HEK293 (cell line): ENCODE results near the gene RGS11.
A peak's percentile ranks its signal among the peaks of the same experiment; 100 is the strongest.

Experiments
- CTCF ChIA-PET: fragments of 350-600 bp; formaldehyde crosslinking; extraction: SDS; loops from one replicate; lab custom pipeline; 2021; ENCODE audit warnings: antibody characterized with exemption; lab: Yijun Ruan, JAX
- POLR2A ChIA-PET: fragments of 300-600 bp; formaldehyde crosslinking; extraction: SDS; loops from one replicate; lab custom pipeline; 2020; ENCODE audit warnings: antibody characterized with exemption, inconsistent platforms; lab: Yijun Ruan, JAX
- H3K27ac ChIP-seq: fragments of 200-500 bp; sonication (Bioruptor generic); 2 replicates; pipeline ENCODE4 v1.5.1; 2014; ENCODE audit warnings: low read depth, low read length, control low read depth, inconsistent platforms; ENCODE audit errors: extremely low read depth
- H3K36me3 ChIP-seq, 2 experiments: fragments of 200-500 bp in 1 of 2; sonication (Bioruptor generic) in 1 of 2; 1 replicate in 1 of 2; 2 replicates in 1 of 2; pipeline ENCODE4 v1.5.1; 2014 to 2017; ENCODE audit warnings: inconsistent platforms in 2 of 2, low read length in 2 of 2; ENCODE audit not compliant: control insufficient read depth in 2 of 2, insufficient read depth in 1 of 2
- H3K4me1 ChIP-seq: fragments of 200-500 bp; sonication (Bioruptor generic); 2 replicates; pipeline ENCODE4 v1.5.1; 2014; ENCODE audit warnings: mild to moderate bottlenecking, low read length, inconsistent platforms; ENCODE audit not compliant: control insufficient read depth, insufficient read depth
- H3K4me3 ChIP-seq: 2 replicates; pipeline ENCODE4 v1.5.1; 2011; ENCODE audit warnings: low read depth, mild to moderate bottlenecking, control low read depth, low read length, moderate library complexity
- H3K9me3 ChIP-seq: fragments of 200-500 bp; sonication (Bioruptor generic); 2 replicates; pipeline ENCODE4 v1.5.1; 2014; ENCODE audit warnings: low read depth, low read length, inconsistent platforms; ENCODE audit not compliant: control insufficient read depth, insufficient read depth
- GLIS2 ChIP-seq: fragments of 450-650 bp; formaldehyde crosslinking; IDR thresholded peaks from 2 replicates; pipeline ENCODE4 v1.5.1; 2016; ENCODE audit warnings: missing biosample characterization, missing genetic modification characterization
- KLF1 ChIP-seq: fragments of 450-650 bp; formaldehyde crosslinking; IDR thresholded peaks from 2 replicates; pipeline ENCODE4 v1.5.1; 2016; ENCODE audit warnings: missing biosample characterization, missing genetic modification characterization
- KLF8 ChIP-seq: fragments of 450-650 bp; formaldehyde crosslinking; IDR thresholded peaks from 2 replicates; pipeline ENCODE4 v1.5.1; 2016; ENCODE audit warnings: missing biosample characterization, missing genetic modification characterization
- KLF9 ChIP-seq: fragments of 450-650 bp; formaldehyde crosslinking; IDR thresholded peaks from 2 replicates; pipeline ENCODE4 v1.5.1; 2016; ENCODE audit warnings: missing biosample characterization, missing genetic modification characterization, low read depth
- OSR2 ChIP-seq: fragments of 450-650 bp; formaldehyde crosslinking; IDR thresholded peaks from 2 replicates; pipeline ENCODE4 v1.5.1; 2016; ENCODE audit warnings: missing biosample characterization, missing genetic modification characterization
- ZIC2 ChIP-seq: fragments of 450-650 bp; formaldehyde crosslinking; IDR thresholded peaks from 2 replicates; pipeline ENCODE4 v1.5.1; 2016; ENCODE audit warnings: missing biosample characterization, missing genetic modification characterization
- ZNF114 ChIP-seq: fragments of 450-650 bp; formaldehyde crosslinking; IDR thresholded peaks from 2 replicates; pipeline ENCODE4 v1.5.0; 2017; ENCODE audit warnings: missing biosample characterization, missing genetic modification characterization
- ZNF155 ChIP-seq: fragments of 450-650 bp; formaldehyde crosslinking; IDR thresholded peaks from 2 replicates; pipeline ENCODE4 v1.5.1; 2016; ENCODE audit warnings: missing biosample characterization, missing genetic modification characterization
- ZNF266 ChIP-seq: fragments of 450-650 bp; formaldehyde crosslinking; IDR thresholded peaks from 2 replicates; pipeline ENCODE4 v1.5.1; 2016; ENCODE audit warnings: missing biosample characterization, missing genetic modification characterization, low read depth
- ZNF394 ChIP-seq: fragments of 450-650 bp; formaldehyde crosslinking; IDR thresholded peaks from 2 replicates; pipeline ENCODE4 v1.5.1; 2016; ENCODE audit warnings: missing biosample characterization, missing genetic modification characterization, mild to moderate bottlenecking, moderate library complexity, borderline replicate concordance
- ZNF629 ChIP-seq: fragments of 450-650 bp; formaldehyde crosslinking; IDR thresholded peaks from 2 replicates; pipeline ENCODE4 v1.5.1; 2017; ENCODE audit warnings: missing biosample characterization, missing genetic modification characterization
- TF ChIP-seq, protein P1 (sequence below): fragments of 450-650 bp; IDR thresholded peaks from 2 replicates; pipeline ENCODE4 v1.5.1; 2018; ENCODE audit warnings: missing biosample characterization, mild to moderate bottlenecking, missing genetic modification characterization
- TF ChIP-seq, protein P2 (sequence below): fragments of 450-650 bp; formaldehyde crosslinking; IDR thresholded peaks from 2 replicates; pipeline ENCODE4 v1.5.1; 2016; ENCODE audit warnings: missing biosample characterization, missing genetic modification characterization, low read depth

RGS11 gene

DNA sequence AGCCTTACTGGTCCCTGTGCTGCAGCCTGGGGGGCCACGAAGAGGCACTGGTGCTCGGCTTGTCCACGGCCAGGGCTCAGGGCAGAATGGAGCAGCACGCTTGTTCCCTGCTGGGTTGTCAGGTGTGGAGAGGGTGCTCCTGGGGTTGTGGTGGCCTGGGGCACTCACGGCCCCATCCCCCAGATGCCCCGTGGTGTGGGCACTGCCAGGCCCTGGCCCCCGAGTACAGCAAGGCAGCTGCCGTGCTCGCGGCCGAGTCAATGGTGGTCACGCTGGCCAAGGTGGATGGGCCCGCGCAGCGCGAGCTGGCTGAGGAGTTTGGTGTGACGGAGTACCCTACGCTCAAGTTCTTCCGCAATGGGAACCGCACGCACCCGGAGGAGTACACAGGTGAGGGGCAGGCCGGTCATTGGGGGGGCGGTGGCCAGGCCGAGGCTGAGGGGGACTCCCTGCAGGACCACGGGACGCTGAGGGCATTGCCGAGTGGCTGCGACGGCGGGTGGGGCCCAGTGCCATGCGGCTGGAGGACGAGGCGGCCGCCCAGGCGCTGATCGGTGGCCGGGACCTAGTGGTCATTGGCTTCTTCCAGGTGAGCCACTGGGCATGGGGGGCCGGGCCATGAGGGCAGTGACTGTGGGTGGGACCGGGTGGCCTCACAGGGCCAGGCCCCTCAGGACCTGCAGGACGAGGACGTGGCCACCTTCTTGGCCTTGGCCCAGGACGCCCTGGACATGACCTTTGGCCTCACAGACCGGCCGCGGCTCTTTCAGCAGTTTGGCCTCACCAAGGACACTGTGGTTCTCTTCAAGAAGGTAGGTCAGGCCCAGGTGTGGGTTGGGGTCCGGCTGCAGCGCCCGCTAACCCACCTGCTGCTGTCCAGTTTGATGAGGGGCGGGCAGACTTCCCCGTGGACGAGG, 8.7 kb upstream of the RGS11 start (continued):
- TF ChIP-seq, protein P1, sequence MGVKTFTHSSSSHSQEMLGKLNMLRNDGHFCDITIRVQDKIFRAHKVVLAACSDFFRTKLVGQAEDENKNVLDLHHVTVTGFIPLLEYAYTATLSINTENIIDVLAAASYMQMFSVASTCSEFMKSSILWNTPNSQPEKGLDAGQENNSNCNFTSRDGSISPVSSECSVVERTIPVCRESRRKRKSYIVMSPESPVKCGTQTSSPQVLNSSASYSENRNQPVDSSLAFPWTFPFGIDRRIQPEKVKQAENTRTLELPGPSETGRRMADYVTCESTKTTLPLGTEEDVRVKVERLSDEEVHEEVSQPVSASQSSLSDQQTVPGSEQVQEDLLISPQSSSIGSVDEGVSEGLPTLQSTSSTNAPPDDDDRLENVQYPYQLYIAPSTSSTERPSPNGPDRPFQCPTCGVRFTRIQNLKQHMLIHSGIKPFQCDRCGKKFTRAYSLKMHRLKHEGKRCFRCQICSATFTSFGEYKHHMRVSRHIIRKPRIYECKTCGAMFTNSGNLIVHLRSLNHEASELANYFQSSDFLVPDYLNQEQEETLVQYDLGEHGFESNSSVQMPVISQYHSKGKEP (tag by site-specific recombination) = no peak
- TF ChIP-seq KLF9 = no peak
- no peak for TF ChIP-seq ZNF266
- no peak for TF ChIP-seq ZNF629 (tag by site-specific recombination)
- no peak for TF ChIP-seq ZNF394
- TF ChIP-seq, protein P2, sequence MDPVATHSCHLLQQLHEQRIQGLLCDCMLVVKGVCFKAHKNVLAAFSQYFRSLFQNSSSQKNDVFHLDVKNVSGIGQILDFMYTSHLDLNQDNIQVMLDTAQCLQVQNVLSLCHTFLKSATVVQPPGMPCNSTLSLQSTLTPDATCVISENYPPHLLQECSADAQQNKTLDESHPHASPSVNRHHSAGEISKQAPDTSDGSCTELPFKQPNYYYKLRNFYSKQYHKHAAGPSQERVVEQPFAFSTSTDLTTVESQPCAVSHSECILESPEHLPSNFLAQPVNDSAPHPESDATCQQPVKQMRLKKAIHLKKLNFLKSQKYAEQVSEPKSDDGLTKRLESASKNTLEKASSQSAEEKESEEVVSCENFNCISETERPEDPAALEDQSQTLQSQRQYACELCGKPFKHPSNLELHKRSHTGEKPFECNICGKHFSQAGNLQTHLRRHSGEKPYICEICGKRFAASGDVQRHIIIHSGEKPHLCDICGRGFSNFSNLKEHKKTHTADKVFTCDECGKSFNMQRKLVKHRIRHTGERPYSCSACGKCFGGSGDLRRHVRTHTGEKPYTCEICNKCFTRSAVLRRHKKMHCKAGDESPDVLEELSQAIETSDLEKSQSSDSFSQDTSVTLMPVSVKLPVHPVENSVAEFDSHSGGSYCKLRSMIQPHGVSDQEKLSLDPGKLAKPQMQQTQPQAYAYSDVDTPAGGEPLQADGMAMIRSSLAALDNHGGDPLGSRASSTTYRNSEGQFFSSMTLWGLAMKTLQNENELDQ (tag by site-specific recombination) = no peak

DNA sequence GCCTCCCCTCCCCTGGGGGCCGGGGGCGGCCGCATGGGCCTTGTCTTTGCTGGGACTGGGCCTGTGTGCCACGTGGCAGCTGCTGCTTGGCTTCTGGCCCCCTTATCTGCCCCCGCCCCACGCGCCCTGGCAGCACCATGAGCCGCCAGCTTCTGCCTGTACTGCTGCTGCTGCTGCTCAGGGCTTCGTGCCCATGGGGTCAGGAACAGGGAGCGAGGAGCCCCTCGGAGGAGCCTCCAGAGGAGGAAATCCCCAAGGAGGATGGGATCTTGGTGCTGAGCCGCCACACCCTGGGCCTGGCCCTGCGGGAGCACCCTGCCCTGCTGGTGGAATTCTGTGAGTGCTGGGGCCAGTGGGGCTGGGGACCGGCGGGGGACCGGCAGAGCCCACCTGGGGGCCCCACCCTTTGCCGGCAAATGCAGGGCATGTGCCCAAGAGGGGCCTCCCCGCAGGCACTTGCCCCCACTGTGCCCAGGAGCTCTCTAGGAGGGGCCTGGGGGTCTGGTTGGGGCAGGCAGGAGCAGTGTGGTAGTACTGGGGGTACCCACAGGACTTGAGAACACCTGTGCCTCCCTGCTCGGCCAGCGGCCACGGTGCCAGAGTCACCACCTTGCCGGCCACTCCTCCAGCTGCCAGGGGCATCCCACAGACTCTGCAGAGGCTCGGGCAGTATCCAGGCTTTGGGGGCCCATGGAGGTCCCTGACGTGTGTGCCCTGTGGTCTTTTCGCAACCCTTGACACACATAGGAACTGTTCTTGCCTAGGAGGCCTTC, 7.5 kb upstream of the RGS11 start, which contains the start of gene PDIA2:
PDIA2 (plus strand) TSS at position 132 of the 773 bp plus-strand sequence; CDS start at position 138, 6 bp downstream.
- POLR2A ChIA-PET = no interaction called here
- TF ChIP-seq ZIC2 (tag by site-specific recombination) (peak; percentile 82), ZNF155 (no peak), KLF1 (tag by site-specific recombination) (peak; percentile 23; the same call in 1 of the 2 replicates), OSR2 (tag by site-specific recombination) (peak; percentile 25; the same call in 1 of the 2 replicates), KLF8 (tag by site-specific recombination) (no peak)

DNA sequence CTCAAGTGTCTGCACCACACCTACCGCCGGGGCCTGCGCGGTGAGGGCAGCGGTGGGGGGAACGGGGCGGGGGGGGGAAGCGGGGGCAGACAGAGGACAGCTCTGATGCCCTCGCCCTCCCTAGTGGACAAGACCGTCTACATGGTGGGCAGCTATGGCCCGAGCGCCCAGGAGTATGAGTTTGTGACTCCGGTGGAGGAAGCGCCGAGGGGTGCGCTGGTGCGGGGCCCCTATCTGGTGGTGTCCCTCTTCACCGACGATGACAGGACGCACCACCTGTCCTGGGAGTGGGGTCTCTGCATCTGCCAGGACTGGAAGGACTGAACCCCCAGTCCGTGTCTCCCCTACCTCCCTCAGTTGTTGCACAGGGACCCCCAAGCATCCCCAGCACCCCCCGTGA, 6.7 kb upstream of the RGS11 start:
- Histone ChIP-seq H3K4me1 (no peaks in the 10 kb centered on the region), H3K9me3 (no peaks in the 10 kb centered on the region), H3K27ac (no peak overlapping the region), H3K4me3 (no peak overlapping the region), H3K36me3 (peaks cover 0 to 19% of the 10 kb centered on the region in 2 experiments; a peak in 1 of 3 replicates)
- TF ChIP-seq ZNF114 (tag by site-specific recombination) = no peak
- TF ChIP-seq GLIS2 = peak; percentile 16; the same call in 1 of the 2 replicates
- ChIA-PET POLR2A (no interaction called here), CTCF (no interaction called here)

More for the DNA sequence above, 7.5 kb upstream of the RGS11 start, which contains the start of gene PDIA2:
- Histone ChIP-seq H3K4me1 (no peaks in the 10 kb centered on the region), H3K4me3 (no peak within 1 kb of the TSS), H3K27ac (no peak within 1 kb of the TSS), H3K36me3 (peaks cover 0 to 25% of the 10 kb centered on the region in 2 experiments; a peak in 1 of 3 replicates), H3K9me3 (no peaks in the 10 kb centered on the region)
- CTCF ChIA-PET = interaction anchor here (0.8 kb wide), 1 partner anchor 10 kb away, joined by 3 read pairs; no protein-coding TSS in a partner anchor
